HG03175 (cell line): ENCODE data around the gene ZNF839.
"Not testable (repeated sequence)": the region's sequence is repeated elsewhere in the genome, so short reads cannot be mapped to it uniquely, and the experiment has no call there.

ENCODE experiments used
- ATAC-seq: cut with Tn5 transposase; IDR thresholded peaks from one replicate; pipeline ENCODE4 v1.9.1; 2021; ENCODE audit warnings: mild to moderate bottlenecking, moderate library complexity; ENCODE audit not compliant: unreplicated experiment

The ZNF839 gene

DNA sequence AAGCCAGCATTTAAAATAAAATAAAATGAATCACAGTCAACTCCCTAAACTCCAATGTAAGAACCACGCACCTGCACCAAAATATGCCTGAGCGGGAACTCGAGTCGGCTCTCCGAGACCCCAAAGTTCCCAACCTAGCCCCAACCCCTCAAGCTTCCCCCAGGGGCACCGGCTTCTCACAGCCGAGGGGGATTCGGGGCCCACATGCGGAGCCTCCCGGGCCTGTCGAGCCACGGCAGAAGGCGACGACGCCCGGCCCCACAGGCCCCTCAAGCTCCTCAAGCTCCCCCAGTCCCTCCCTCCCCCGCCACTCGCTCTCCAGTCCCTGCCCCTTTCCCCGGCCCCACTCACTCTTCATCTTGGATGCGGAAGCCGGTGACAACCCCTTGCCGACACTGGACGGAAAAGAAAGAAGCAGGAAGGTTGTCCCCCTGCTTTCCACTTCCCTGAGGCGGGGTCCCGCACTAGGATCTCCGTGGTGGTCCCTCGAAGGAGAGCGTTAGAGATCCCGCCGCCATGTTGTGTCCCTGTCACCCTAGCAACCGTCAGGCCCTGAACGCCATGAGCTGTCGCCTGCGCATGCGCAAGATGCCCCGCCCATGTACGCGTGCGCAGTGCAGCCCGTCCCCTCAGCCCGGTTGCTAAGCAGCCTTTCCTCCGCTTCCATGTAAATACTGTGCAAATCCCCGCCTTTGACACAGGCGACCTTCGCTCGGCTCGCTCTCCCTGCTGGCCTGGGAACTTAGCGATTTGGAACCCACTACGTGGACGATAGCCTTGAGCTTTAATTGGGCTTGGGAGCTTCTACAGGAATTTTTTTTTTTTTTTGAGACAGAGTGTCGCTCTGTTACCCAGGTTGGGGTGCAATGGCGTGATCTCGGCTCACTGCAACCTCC is 14.7 kb upstream of the ZNF839 start, which contains the start of gene MOK:
MOK (minus strand) TSS at position 554 of the 896 bp plus-strand sequence; CDS start at position 358, 196 bp downstream.
- peak; percentile 94 for ATAC-seq

DNA sequence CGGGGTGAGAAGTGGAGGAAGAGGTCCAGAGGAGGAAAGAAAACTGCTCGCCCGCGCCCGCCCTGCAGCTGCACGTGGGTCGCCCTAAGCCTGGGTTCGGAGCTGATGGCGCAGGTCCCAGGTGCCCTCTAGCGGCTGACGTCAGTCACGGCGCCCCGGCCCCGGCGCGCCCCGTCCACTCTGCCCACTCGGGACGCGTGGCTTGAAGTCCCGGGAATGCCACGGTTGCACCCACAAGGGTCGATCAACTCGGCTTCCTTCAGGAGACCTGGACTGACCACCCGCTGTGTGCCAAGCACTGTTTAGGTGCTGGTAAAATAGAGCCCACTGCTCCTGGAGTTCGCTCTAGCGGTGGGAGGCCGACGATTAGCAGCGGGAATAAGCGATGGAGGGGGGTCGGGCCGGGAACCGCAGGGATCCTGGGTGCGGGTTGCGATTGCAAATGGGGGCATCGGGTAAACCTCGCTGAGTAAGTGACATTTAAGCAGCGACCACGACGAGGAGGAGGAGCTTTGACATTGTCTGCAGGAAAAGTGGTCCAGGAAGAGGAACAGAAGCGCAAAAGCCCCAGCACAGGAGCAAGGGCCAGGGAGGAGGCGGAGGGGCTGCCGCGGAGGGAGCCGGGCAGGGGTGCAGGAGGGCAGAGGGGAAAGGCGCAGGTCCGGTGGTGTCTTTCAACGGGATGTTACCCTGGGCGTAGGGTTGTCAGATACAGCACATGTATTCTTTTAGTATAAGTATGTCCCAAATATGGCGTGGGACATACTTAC is 5.1 kb upstream of the ZNF839 start:
- ATAC-seq: peak; percentile 65

DNA sequence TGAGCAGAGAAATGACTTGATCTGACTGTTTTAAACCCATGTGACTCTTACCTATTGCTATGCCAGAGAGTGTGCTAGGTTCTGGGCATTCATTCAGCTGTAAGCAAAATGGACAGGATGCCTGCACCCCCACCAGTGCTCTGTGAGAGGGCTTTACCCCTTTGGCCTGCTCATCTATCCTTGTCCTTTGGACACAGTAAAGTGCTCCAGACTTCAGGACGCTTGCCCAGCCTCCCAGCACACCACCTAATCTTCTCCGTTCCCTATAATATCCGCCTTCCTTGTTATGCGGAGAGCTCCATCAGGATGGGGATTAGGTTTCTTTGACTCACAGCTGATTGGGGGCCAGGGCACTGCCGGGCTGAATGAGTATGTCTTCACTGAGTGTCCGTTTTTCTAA is 4.4 kb upstream of the ZNF839 start:
- ATAC-seq: no peak

DNA sequence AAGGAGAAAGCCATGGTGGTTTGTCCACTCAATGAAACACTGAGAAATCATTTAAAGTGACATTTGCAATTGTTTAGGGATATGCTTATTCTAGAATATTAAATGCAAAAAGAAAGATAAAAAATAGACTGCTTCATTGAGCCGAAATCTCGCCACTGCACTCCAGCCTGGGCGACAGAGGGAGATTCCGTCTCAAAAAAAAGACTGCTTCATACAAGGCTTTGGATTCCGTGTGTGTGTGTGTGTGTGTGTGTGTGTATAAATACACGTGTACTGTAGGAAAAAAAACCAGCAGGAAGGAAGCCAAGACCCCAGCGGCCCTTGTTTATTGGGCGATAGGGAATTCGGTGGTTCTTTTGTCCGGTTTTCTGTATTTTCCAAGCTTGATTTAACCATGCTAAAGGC is 3.2 kb upstream of the ZNF839 start:
- no peak for ATAC-seq

DNA sequence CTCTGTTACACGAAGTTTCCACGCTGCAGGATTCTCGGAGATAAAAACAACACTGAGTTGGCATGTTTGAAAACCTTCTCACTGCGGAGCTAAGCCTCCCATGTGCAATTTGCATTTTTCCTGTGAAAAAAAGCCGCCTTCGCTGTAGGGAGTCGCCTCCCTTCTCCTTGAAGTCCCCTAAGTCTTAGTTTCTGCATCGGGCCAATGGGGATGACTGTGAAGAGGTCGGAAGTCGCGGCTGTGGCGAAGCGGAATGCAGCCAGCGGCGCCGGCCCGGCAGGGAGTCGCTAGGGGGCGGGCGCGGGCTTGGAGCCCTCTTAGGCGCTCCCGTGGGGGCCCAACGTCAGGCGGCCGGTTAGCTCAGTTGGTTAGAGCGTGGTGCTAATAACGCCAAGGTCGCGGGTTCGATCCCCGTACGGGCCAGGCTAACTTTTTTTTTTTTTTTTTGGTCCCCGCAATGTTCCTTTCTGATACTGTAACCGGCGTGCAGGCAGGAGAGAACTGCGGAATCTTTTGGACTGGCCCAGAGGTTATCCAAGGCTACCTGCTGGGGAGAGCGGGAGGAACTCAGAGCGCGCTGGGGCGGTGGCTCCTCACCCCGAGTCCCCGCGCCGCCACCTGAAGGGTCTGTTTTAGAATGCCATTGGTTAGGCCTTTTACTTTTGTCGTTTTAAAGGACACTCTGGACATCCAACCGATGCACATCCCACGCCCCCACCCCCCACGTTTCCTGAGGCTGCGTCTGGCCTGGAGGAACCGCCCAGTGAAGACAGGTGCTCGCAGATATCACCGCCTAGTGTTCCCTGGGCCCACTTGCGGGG is 2.6 kb upstream of the ZNF839 start:
- ATAC-seq: peak; percentile 64

DNA sequence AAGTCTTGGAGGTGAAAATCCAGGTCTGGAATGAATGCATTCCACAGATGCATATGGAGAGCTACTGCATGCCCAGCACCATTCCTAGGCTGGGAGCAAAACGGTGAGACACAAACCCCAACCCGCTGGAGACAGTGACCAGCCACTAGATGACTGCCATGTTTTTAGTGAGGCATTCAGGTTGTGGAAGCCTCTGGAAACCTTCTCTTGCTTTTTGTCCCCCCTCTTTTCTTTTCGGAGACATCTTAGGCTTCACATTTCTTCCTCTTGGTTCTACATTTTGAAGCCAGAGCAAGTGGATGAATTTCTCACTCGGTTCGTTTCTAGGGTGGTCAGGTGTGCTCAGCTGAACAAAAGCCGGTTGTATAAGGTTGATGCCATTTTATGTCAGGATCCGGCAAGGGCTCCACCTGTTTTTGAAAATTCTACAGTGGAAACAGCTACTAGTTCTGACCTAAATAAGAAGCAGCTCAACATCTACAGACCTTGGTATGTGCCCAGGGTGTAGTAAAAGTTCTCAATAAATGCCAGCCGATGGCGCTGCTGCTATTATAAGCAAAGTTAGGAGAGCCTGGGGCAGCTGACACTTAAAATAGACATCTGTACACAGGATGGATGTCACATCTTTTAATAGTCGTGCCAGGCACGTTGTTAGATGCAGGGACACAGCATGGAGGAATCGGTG is 1.8 kb upstream of the ZNF839 start:
- ATAC-seq: no peak

DNA sequence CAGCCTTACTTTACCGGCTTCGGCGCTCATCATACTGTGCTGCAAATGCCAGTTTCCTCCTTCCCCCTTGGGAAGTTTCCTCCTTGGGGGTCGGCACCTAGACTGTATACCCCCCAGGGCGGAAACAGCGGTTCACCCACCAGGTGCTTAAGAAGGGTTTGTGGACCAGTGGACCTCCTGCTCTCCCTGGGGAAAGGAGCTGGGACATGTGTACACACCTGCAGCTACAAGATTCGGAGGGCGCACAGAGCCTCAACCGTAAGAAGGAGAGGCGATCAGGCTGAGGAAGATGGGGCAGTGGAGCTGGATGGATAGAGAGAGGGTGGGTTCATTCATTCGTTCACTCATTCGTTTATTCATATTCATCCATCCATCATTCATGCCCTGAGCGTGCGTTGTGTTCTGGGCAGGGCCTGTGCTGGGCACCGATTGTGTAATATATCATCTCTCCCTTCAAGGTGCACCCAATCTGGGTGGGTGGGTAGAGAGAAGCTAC is 717 bp upstream of the ZNF839 start:
- ATAC-seq: no peak

DNA sequence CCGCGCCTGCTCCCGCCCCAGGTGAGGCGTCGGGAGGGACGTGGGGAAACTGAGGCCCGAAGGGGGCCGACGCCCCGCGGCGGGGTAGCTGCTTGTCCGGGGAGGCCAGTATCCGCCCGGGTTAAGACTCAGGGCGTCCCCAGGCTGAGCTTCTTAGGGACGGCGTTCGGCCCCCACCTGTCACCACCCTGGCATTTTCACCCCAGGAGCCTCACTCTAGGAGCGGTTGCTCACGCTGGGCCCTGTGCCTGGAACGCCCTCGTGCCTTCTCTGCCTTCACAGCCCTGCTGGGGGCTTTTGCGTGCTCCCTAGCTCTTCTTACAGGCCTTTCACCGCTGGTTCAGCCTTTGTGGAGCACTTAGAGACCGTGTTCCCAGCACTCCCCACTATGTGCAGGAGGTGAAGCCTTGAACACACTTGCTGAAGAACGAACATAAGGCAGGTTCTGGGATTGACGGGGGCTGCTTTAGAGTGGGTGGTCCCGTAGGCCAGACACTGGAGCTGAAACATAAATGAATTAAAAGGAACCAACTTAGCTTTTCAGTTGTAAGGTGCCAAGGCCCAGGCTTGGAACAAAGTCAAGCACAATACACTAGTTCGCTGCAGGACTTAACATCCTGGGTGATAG is 601 bp downstream of the ZNF839 start:
- ATAC-seq: peak; percentile 27

DNA sequence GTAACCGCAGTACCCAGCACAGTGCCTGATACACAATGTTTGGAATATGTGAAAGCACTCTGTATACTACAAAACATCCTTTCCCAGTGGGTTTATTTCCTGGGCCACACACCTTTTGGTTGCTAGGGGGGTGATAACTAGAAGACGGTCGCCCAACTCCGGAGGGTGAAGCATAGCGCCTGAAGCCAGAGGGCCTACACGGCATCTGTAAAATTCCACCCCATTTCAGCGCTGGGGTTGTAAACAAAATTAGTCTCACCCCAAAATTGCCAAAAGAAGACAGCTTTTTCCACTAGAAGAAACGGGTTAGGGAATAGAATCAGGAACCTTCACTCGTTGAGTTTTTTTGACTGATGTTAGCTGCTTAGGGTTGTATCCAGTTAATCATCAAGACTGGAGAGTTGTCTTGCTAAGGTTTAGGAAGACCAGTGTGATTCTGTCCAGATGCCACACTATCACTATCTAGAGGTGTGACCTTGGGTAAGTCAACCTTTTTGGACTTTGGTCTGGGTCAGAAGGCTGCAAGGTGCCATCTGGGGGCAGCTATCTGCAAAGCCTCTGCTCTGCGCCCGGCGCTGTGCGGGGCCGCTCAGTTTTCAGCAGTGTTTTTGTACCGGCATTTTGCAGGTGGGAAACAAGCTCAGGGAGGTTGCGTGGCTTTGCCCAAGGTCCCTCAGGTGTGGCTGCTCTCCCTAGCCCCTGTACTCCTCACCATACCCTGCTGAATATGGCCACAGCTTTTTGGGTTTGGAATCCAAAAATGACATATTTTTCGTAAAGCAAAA is 1.3 kb downstream of the ZNF839 start:
- ATAC-seq: no peak

DNA sequence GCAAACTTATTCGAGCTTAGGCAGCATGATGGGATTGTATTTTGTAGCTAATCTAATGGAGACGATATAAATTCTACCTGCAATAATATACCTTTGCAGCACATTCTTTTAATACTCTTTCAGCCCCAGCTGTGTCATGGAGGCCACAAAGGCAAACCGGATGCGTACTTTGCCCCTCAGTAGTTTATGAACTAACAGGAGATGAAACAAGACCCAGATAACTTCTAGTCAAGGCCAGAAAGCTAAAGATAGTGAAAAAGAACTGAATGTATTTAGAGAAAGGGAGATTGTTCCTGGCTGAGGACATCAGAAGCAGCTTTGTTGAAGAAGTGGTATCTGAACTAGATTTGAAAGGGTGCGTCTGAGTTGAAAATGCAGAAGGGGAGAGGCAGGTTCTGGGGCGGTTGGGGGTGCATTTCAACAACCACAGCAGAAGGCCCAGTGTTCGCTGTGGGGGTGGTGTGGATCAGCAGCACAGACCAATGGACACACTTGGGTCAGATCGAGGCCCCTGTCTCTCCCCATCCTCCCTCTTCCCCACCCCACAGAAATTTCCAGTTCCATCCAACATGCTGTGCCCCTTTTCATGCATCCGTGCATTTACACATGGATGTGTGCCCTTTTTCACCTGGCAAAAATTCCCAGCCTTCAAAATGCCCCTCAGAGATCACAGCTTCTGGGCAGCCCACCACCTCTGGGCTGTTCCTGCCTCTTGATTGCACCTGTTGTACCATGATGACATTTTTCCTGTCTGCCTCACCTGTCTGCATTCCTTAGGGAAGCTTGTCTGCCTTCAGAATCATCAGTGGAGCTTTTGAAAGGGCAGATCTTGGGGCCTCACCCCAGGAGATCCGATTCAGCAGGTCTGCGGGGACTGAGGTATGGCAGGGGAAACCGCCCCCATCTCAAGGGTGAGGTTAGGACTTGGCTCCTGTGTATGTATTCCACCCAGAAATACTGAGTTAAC is 2.2 kb downstream of the ZNF839 start:
- no peak for ATAC-seq

DNA sequence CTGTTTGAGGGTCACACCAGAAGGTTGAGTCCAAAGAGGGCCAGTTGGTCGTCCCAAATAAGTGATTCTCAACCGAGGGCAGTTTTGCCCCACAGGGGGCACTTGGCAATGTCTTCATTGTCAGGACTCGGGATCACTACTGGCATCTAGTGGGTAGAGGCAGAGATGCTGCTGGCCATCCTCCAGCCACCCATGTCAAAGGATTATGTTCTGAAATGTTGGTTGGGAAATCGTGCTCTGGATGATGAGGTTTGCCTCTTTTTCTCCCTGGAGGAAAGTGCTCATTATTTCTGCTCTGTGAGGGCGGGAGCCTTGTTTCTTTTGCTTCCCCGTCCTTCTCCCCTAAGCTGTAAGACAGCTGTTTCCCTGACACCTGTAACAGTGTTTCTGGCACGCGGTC is 3.6 kb downstream of the ZNF839 start:
- ATAC-seq: no peak

DNA sequence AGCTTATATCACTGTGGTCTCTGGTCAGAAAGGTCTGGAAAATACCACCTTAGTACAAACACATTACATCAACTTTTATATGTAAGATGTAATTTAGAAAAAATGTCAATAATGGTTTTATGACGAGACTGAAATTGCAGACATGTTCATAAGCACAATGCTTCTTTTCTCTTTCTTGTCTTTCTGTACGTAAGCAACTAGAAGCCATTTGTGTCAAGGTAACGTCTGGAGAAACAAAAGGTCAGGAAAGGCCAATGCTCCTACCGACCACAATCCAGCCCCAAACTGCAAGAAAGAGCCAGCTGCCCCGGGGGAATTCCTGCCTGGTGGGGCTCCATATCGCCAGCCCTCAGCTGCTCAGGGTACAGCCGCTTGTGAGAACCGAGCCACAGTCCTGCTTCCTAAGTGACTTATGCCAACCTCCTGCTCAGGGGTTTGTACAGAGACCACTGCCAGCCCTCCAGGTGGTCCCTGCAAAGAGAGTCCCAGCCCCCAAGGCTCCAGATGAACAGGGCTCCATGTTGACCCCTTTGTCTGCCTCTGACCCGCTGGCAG is 6.3 kb downstream of the ZNF839 start:
- ATAC-seq: no peak

DNA sequence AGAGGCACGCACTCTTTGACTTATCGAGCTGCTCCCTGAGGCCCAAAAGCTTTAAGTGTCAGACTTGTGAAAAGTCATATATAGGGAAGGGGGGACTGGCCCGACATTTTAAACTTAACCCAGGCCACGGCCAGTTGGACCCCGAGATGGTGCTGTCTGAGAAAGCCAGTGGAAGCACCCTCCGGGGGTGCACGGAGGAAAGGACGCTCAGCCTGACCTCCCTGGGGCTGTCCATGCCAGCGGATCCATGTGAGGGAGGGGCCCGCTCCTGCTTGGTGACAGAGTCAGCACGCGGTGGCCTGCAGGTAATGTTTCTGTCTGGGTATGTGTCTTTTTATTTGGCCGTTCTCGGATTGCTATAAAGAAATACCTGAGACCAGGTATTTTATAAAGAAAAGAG is 7.0 kb downstream of the ZNF839 start:
- no peak for ATAC-seq

DNA sequence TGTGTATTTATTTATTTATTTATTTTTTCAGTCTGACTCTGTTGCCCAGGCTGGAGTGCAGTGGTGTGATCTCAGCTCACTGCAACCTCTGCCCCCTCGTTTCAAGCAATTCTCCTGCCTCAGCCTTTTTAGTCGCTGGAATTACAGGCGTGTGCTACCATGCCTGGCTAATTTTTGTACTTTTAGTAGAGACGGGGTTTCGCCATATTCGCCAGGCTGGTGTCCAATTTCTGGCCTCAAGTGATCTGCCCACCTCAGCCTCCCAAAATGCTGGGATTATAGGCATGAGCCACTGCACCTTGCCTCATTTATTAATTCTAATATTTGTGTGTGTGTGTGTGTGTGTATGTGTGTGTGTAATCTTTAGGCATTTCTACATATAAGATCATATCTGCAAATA is 9.8 kb downstream of the ZNF839 start:
- ATAC-seq: not testable (repeated sequence)

DNA sequence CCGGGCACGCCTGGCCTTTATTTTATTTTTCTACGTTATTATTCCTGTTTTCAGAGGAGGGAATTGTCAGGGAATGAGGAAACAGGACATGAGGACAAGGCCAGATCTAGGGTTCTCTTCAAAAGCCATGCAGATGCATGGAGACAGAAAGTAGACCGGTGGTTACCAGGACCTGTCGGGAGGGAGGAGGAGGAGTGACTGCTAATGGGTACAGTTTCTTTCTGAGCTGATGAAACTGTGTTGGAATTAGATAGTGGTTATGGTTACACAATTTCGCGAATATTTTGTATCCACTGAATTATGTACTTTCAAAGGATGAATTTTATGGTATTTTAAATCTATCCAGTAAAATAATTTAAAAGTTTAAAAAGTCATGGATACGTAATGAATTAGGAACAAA is 11.3 kb downstream of the ZNF839 start:
- no peak for ATAC-seq

DNA sequence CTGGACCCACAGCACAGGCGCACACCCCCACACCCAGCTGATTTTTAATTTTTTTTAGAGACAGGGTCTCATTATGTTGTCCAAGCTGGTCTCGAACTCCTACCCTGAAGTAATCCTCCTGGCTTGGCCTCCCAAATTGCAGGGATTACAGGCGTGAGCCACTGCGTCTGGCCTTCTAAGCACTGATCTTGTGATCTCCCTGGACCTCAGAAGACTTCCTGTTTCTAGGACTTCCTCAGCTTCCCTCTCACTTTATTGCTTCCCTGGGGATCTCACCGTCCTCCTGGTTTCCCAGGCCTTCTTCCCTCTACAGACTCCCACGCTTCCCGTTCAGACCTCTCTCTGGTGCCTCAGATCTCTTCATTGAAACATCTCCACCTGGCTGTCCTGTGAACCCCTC is 13.8 kb downstream of the ZNF839 start:
- ATAC-seq: no peak

DNA sequence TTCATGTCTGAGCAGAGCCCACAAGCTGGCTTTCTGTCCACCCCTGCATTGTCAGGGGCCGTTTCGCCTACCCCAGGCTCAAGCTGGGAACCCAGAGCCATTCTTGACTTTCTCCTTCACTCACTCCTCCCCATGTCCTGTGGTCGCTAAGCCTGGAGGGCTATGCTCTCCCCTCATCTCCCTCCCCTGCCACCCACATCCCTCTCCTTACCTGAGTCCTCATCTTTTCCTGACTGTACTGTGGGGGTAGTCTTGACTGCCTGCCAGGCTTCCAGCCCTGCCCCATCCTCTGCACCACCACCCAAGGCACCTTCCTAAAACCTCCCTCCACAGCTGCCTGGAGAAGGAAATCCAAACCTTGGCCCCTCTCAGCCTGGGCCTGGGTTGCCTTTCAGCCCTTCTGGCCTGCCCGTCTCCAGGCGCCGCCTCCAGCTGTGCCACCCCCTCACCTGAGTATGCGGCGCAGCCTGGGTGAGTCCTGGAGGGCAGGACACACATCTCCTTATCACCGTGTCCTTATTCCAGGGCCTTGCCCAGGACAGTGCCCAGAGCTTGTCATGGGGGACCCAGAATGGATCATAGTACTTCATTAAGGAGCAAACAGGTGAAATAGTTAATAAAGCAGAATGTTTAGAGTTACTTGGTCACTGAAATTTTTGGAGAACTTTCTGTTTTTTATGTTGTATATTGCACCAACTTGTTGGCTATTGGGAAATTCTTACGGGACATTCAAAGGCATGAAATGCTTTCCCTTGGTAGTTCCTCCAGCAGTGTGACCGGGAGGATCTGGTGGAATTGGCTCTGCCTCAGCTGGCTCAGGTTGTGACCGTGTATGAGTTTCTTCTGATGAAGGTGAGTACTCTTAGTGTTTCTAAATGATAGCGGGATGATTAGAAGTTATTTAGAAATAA is 14.5 kb downstream of the ZNF839 start:
- no peak for ATAC-seq
